ENCODE data around the gene POP4. TPM values are rescaled to one million over a fixed set of nuclear protein-coding genes. Genes with fewer than 3 reads are reported as not detected.

Gene POP4
- total RNA-seq, 4 donors from 2014 or later, result 52.8 to 73.5 (median 71.5) TPM

- no peaks in the 10 kb centered on the region for H3K36me3 ChIP-seq
- H3K27me3 ChIP-seq, result peaks cover 0 to 81% (median 0%) of the 10 kb centered on the region in 4 donors
- WGBS, result 67% methylated on average over 3 of the region's 3 CpGs
- H3K4me1 ChIP-seq, result no peaks in the 10 kb centered on the region
- H3K4me3 ChIP-seq, result no peak overlapping the region
- peaks cover 0 to 8% (median 3%) of the 10 kb centered on the region in 4 donors for H3K9me3 ChIP-seq
- DNase-seq (ENCODE audit: extremely low spot score), result no peak
- TF ChIP-seq POLR2AphosphoS5 (IDR thresholded peaks at IDR 0.05) (no peak), POLR2A (IDR thresholded peaks at IDR 0.05; ENCODE audit: low read depth) (no peak), EP300 (IDR thresholded peaks at IDR 0.05) (no peak)
- TF ChIP-seq, protein P1, sequence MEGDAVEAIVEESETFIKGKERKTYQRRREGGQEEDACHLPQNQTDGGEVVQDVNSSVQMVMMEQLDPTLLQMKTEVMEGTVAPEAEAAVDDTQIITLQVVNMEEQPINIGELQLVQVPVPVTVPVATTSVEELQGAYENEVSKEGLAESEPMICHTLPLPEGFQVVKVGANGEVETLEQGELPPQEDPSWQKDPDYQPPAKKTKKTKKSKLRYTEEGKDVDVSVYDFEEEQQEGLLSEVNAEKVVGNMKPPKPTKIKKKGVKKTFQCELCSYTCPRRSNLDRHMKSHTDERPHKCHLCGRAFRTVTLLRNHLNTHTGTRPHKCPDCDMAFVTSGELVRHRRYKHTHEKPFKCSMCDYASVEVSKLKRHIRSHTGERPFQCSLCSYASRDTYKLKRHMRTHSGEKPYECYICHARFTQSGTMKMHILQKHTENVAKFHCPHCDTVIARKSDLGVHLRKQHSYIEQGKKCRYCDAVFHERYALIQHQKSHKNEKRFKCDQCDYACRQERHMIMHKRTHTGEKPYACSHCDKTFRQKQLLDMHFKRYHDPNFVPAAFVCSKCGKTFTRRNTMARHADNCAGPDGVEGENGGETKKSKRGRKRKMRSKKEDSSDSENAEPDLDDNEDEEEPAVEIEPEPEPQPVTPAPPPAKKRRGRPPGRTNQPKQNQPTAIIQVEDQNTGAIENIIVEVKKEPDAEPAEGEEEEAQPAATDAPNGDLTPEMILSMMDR (IDR thresholded peaks at IDR 0.05), result no peak
- H3K27ac ChIP-seq (replicated peaks in 1 of 4), result no peak overlapping the region
- intact Hi-C loops (cut with DNase I), result no loop called here
Observed at GRCh38 chr19:29577649-29577963, 28.5 kb upstream of the POP4 start.

DNA sequence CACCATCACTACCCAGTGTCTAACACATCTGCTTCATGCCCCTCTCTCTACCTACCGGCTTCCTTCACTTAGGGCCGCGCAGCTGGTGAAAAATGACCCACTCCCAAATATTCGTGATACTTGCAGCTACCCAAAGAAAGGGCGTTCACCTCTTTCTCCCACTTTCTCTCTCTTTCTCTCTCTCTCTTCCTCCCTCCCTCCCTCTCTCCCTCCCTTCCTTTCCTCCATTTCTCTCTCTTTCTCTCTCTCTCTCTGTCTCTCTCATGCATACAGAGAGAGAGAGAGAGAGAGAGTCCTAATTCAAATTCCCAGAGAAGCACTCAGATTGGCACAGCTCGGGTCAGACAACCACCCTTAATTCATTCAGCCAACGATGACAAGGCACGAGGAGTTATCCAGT lies 27.7 kb upstream of the POP4 start:
- Histone ChIP-seq H3K27me3 (peaks cover 0 to 78% (median 0%) of the 10 kb centered on the region in 4 donors), H3K4me3 (no peak overlapping the region), H3K36me3 (no peaks in the 10 kb centered on the region), H3K9me3 (peaks cover 0 to 8% (median 3%) of the 10 kb centered on the region in 4 donors), H3K27ac (replicated peaks in 1 of 4) (no peak overlapping the region), H3K4me1 (no peaks in the 10 kb centered on the region)
- DNase-seq (ENCODE audit: extremely low spot score), result no peak
- WGBS, result 66% methylated on average over 8 of the region's 8 CpGs
- no peak for TF ChIP-seq POLR2AphosphoS5 (IDR thresholded peaks at IDR 0.05)
- TF ChIP-seq, protein P1 (IDR thresholded peaks at IDR 0.05), result no peak
- no peak for TF ChIP-seq POLR2A (IDR thresholded peaks at IDR 0.05; ENCODE audit: low read depth)
- TF ChIP-seq EP300 (IDR thresholded peaks at IDR 0.05), result no peak
- intact Hi-C loops (cut with DNase I), result no loop called here

DNA sequence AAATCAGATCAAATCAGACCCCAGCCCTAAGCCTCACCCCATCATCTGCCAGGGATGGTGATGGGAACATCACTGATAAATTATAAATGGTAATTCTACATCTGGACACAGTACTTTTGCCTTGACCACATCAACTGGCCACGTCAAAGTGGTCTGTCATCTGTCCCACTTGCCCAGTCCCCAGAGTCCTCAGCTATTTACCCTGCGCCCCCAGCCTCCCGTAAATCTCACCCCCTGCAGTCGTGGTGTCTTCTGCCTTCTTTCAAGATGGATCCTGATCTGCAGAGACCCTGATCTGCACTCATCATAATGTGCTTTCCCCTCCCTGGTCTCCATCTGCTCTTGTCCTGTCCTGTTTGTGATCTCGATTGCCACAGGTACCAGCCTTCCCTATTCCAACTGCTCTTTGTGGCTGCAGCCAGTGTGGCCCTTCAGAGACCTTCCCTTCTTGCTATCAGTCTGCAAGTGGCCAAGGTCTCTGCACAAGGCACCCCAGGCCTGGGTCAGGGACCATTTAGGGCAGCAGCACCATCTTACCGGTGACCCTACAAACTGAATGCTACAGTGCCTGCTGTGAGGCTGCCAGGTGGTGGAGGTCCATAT lies 26.7 kb upstream of the POP4 start:
- Histone ChIP-seq H3K36me3 (no peaks in the 10 kb centered on the region), H3K9me3 (peaks cover 0 to 8% (median 3%) of the 10 kb centered on the region in 4 donors), H3K27ac (replicated peaks in 1 of 4) (no peak overlapping the region), H3K4me1 (no peaks in the 10 kb centered on the region), H3K4me3 (no peak overlapping the region), H3K27me3 (peaks cover 0 to 73% (median 0%) of the 10 kb centered on the region in 4 donors)
- TF ChIP-seq EP300 (IDR thresholded peaks at IDR 0.05) (no peak), POLR2AphosphoS5 (IDR thresholded peaks at IDR 0.05) (no peak), POLR2A (IDR thresholded peaks at IDR 0.05; ENCODE audit: low read depth) (no peak)
- TF ChIP-seq, protein P1 (IDR thresholded peaks at IDR 0.05), result no peak
- peak; percentile 90 for DNase-seq (ENCODE audit: extremely low spot score)
- 75% methylated on average over 6 of the region's 6 CpGs for WGBS
- intact Hi-C loops (cut with DNase I), result no loop called here

DNA sequence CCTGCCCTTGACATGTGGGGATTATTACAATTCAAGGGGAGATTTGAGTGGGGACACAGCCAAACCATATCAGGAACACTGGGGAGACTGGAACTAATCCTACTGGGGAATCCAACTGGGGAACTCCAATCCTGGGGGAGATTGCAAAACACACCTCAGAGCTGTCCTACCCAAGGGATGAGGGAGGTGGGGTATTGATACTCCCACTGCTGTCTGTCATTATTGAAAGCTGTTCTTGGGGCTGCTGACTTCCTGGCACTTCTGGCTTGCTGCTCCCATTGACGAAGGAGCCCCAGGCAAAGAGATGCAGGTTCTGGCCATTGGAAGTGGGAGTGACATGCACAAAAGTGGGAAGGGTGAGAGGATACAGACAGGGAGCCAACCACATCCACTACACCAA lies 24.7 kb upstream of the POP4 start:
- H3K9me3 ChIP-seq, result peaks cover 0 to 8% (median 6%) of the 10 kb centered on the region in 4 donors
- no peak overlapping the region for H3K4me3 ChIP-seq
- no peaks in the 10 kb centered on the region for H3K4me1 ChIP-seq
- H3K27ac ChIP-seq (replicated peaks in 1 of 4), result no peak overlapping the region
- TF ChIP-seq EP300 (IDR thresholded peaks at IDR 0.05), result no peak
- TF ChIP-seq, protein P1 (IDR thresholded peaks at IDR 0.05), result no peak
- TF ChIP-seq POLR2A (IDR thresholded peaks at IDR 0.05; ENCODE audit: low read depth), result no peak
- no peak for TF ChIP-seq POLR2AphosphoS5 (IDR thresholded peaks at IDR 0.05)
- intact Hi-C loops (cut with DNase I), result no loop called here
- no peaks in the 10 kb centered on the region for H3K36me3 ChIP-seq
- 0% methylated on average over 1 of the region's 1 CpG for WGBS
- peaks cover 0 to 63% (median 0%) of the 10 kb centered on the region in 4 donors for H3K27me3 ChIP-seq
- DNase-seq (ENCODE audit: extremely low spot score), result no peak

All from esophagus muscularis mucosa (tissue), 4 donors.